RCC 7860 (cell line): Measurements from ENCODE around the gene ELMO1.

Source experiments
- DNase-seq: peaks from one replicate; pipeline ENCODE4 v3.0.0-alpha.2; 2015; ENCODE audit warnings: low spot score
- FAIRE-seq: peaks from 2 replicates; lab custom pipeline; 2012; peaks lifted over from hg19 to GRCh38; lab: Jason Lieb, UNC

Gene ELMO1

GRCh38 chr7:37109016-37109683 lies 339.5 kb downstream of the ELMO1 start:
- DNase-seq = no peak
- FAIRE-seq = no peak

GRCh38 chr7:37108615-37109014 lies 340.0 kb downstream of the ELMO1 start:
- no peak for FAIRE-seq

GRCh38 chr7:37107047-37107750 lies 341.5 kb downstream of the ELMO1 start:
- DNase-seq (no peak), FAIRE-seq (no peak)

More at GRCh38 chr7:37108615-37109014, 340.0 kb downstream of the ELMO1 start:
- DNase-seq = no peak

- FAIRE-seq (no peak), DNase-seq (no peak)
These were observed 342.9 kb downstream of the ELMO1 start for GRCh38 chr7:37105762-37106161.

GRCh38 chr7:37104822-37105518 lies 343.7 kb downstream of the ELMO1 start:
- no peak for DNase-seq
- FAIRE-seq = no peak

- no peak for FAIRE-seq
- DNase-seq = no peak
These were observed 346.0 kb downstream of the ELMO1 start for GRCh38 chr7:37102518-37103137.

- no peak for FAIRE-seq
These were observed 347.8 kb downstream of the ELMO1 start for GRCh38 chr7:37100735-37101331.

GRCh38 chr7:37098762-37099161 lies 349.9 kb downstream of the ELMO1 start:
- FAIRE-seq (no peak), DNase-seq (no peak)

More at GRCh38 chr7:37100735-37101331, 347.8 kb downstream of the ELMO1 start:
- no peak for DNase-seq

- no peak for DNase-seq
- FAIRE-seq = no peak
These were observed 350.7 kb downstream of the ELMO1 start for GRCh38 chr7:37097983-37098382.

GRCh38 chr7:37097276-37097675 lies 351.4 kb downstream of the ELMO1 start:
- FAIRE-seq = no peak
- no peak for DNase-seq

GRCh38 chr7:37096341-37096740 lies 352.3 kb downstream of the ELMO1 start:
- DNase-seq (no peak), FAIRE-seq (no peak)

- no peak for DNase-seq
- FAIRE-seq = no peak
These were observed 353.5 kb downstream of the ELMO1 start for GRCh38 chr7:37095122-37095521.

GRCh38 chr7:37093257-37093656 lies 355.4 kb downstream of the ELMO1 start:
- DNase-seq = no peak
- FAIRE-seq = no peak

GRCh38 chr7:37092548-37092947 lies 356.1 kb downstream of the ELMO1 start:
- FAIRE-seq = no peak

GRCh38 chr7:37089972-37090371 lies 358.7 kb downstream of the ELMO1 start:
- FAIRE-seq (no peak), DNase-seq (no peak)

More at GRCh38 chr7:37092548-37092947, 356.1 kb downstream of the ELMO1 start:
- DNase-seq = no peak

GRCh38 chr7:37085600-37085999 lies 363.1 kb downstream of the ELMO1 start:
- no peak for FAIRE-seq
- no peak for DNase-seq

GRCh38 chr7:37084303-37084702 lies 364.4 kb downstream of the ELMO1 start:
- DNase-seq (no peak), FAIRE-seq (no peak)

GRCh38 chr7:37083311-37084096 lies 365.2 kb downstream of the ELMO1 start:
- no peak for FAIRE-seq
- DNase-seq = no peak

- FAIRE-seq = no peak
- no peak for DNase-seq
These were observed 367.2 kb downstream of the ELMO1 start for GRCh38 chr7:37081436-37081835.

- DNase-seq (no peak), FAIRE-seq (no peak)
These were observed 369.2 kb downstream of the ELMO1 start for GRCh38 chr7:37079420-37079819.
